HG02852 (cell line): Measurements from ENCODE around the gene ACADSB.
A peak's percentile ranks its signal among the peaks of the same experiment; 100 is the strongest.

ENCODE experiments used
- ATAC-seq: cut with Tn5 transposase; IDR thresholded peaks from one replicate; pipeline ENCODE4 v1.9.1; 2021; ENCODE audit warnings: mild to moderate bottlenecking, moderate library complexity; ENCODE audit not compliant: unreplicated experiment

The ACADSB gene

DNA sequence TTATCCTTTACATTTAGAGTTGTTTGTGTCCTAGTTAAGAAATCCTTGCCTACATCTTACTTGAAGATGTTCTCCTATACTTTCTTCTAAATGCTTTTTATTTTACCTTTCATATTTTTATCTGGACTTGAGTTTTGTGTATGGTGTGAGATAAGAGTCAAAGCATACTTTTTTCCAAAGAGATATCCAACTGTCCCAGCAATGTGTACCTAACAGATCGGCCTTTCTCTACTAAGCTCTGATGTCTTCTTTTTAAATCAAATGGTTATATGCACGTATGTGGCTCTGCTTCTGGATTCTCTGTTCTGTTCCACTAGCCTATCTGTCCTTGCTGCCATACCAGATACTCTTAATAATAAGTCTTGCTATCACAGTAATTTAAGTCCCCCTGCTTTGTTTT, 7.4 kb upstream of the ACADSB start:
- ATAC-seq: no peak

DNA sequence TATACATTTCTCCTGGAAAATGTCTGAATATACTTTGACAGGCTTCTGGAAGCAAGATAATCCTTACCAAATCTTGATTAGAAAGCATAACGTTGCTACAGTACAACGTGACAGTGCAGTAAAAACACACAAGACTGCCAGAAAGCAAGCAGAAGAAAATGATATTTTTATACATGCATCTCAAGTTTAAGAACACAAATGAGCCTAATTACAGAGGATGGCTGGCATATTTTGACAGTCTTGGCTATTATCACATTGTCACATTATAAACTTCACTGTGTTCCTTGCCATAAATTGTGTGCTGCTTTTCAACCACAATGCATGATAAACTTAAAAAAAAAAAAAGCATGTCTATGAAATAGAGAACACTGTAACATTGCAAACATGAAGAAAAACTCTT, 4.5 kb upstream of the ACADSB start:
- ATAC-seq: no peak

DNA sequence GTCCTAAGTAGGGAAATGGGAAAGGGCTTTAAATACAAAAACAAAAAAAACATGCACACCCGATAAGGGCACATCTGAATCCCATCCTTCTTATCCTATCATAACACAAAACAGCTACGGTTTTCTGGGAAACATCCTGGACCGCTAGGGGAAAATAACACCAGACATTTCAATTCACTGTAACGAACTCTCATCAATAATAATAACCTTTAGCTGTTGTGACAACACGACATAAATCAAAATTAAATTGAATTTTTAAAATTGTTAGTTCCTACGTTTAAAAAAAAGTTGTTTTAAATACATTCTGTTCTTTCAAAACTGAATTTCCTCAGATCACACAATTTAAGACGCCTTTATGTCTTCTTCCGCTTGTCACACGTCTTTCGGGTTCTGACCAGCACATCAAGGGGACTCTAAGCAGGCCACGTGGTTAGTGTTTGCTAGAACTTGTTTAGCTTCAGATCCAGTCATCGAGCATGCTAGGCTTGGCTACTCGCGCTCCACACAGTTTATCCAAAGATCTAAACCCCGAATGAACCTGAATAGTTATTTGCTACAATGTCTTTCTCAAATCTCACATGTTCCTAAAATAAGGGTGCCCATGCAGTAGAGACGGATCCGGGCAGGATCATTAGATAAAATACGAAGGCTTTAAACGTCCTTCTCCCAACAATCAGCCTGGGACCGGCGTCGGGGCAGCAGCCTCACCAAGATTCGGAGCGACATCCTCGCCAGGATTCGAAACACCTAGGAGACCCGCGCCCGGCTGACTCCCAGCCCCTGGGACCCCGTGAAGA, 1.1 kb upstream of the ACADSB start:
- ATAC-seq: peak; percentile 44

DNA sequence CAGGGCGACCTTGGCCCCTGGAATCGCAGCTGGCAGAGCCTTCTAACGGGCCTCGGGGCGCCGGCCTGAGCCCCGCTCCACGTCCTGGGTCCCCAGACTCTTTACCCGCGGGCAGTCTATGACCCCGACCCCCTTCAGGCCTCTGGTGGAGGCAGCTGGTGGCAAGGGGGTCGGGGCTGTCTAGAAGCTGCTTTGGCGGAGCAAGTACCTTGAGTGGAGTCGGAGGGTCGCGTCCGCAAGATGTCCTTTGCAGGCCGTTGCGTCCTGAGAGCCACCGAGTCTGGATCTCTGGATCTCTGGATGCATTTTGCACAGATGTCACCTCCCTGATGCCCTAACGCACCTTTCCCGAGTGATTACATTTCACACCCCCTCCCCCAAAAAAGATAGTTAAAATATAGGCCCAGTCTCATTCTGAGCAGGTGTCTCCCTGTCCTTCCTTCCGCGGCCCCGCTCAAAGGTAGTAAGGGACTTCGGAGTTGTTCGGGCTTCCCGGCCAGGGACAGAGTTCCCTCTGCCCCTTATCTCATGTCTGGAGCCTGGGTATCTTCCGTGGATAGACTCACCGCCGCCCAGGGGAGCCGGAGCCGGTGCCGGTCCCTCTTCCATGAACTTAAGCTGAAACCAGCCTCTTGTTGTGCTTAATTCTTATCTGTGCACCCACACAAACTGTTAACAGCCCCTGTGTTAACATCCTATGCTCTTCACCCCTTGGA, 457 bp downstream of the ACADSB start:
- ATAC-seq: peak; percentile 27

DNA sequence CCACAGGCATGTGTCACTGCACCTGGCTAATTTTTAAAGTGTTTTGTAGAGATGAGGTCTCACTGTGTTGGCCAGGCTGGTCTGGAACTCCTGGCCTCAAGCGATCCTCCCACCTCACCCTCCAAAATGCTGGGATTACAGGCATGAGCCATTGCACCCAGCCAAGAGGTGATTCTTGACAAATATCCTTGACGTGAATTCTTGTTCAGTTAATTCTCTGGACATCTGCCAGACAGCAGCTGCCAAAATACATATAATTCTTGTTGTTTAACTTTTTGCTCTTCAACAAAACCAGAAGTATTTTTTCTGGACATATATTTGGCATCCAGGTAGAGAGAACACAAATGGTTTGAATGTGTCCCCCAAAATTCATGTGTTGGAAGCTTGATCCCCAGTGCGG, 3.2 kb downstream of the ACADSB start:
- no peak for ATAC-seq

DNA sequence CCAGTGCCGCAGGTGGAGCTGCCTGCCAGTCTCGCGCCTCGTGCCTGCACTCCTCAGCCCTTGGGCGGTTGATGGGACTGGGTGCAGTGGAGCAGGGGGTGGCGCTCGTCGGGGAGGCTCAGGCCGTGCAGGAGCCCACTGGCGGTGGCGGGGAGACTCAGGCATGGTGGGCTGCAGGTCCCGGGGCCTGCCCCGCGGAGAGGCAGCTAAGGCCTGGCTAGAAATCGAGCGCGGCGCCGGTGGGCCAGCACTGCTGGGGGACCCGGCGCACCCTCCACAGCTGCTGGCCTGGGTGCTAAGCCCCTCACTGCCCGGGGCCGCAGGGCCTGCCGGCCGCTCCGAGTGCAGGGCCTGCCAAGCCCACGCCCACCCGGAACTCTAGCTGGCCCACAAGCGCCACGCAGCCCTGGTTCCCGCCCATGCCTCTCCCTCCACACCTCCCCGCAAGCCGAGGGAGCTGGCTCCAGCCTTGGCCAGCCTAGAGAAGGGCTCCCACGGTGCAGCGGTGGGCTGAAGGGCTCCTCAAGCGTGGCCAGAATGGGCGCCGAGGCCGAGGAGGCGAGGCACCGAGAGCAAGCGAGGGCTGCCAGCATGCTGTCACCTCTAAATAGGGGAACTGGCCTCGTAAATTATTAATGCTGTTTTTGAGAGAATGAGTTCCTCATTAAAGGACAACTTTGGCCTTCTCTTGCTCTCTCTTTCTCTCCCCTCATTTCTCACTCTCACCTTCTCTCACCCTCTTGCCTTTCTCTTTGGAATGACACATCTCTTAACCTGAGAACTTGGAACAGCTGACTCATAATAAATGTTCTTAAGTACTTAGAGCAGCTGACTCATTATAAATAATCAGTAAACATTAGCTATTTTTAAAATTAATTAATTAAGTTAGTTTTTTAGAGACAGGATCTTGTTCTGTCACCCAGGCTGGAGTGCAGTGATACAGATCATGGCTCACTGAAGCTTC, 4.9 kb downstream of the ACADSB start:
- ATAC-seq: no peak

GRCh38 chr10:123014772-123015171, 6.0 kb downstream of the ACADSB start:
- ATAC-seq: no peak

- no peak for ATAC-seq
Observed at GRCh38 chr10:123016228-123016627, 7.4 kb downstream of the ACADSB start.

DNA sequence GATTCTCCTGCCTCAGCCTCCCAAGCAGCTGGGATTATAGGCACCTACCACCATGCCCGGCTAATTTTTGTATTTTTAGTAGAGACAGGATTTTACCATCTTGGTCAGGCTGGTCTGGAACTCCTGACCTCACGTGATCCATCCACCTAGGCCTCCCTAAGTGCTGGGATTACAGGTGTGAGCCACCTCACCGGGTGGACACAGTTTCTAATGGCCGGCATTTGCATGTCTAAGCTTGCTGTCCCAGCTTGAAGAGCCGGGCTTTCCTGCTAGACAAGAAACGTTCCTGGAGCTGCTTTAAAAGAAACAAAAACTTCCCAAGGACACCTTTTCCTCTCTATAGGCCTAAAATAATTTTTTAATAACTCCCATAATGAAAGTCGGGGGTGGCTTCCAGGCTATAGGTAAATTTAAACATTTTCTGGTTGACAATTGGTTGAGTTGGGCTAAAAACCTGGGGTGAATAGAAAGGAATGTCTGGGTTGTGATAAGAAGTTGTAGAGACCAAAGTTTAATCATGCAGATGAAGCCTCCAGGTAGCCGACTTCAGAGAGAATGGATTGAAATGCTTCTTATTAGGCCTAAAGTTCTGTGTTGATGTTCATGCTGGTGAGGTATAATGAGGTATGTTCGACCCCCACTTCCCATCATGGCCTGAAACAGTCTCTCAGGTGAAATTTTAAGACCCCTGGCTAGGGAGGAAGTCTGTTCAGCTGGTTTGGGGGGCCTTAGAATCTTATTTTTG, 8.8 kb downstream of the ACADSB start:
- no peak for ATAC-seq

DNA sequence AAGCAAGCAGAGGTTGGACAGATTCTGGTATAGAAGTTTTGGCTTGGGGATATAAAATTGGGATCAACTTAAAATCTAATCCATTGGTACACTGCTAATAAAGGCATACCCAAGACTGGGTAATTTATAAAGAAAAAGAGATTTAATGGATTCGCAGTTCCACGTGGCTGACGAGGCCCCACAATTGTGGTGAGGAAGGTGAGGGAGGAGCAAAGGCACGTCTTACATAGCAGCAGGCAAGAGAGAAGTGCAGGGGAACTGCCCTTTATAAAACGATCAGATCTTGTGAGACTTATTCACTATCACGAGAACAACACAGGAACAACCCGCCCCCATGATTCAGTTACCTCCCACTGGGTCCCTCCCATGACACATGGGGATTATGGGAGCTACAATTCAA, 9.7 kb downstream of the ACADSB start:
- no peak for ATAC-seq

GRCh38 chr10:123019264-123019663, 10.5 kb downstream of the ACADSB start:
- no peak for ATAC-seq

DNA sequence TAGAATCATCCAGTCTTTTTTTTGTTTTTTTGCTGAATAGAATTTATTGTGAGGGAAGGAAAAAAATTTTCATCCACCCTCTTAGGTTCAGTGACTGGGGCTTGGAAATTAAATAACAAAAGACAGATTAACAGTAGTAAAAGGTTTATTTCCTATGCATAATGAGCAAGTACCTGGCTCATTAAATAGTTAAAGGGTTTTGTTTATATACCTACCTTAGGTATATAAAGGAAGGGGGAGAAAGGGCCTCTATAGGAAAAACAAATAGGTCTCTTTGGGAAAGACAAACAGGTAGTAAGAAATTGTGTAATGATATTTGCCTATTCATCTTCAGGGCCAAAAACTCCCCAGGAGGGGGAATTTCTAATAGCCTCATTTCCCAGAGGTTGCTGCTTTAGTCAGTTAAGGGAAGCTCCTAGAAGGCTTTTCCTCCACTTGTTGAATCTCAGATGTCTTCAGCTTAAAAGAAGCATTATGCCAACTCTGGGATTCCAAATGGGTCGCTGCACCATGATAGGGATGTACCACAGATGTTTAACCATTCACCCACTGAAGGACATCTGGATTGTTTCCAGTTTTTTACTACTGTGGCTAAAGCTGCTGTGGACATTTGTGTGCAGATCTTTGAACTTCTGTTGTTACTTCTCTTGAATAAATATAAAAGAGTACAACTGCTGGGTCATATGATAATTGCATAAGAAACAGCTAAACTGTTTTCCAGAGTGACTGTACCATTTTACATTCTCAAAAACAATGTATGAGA, 11.3 kb downstream of the ACADSB start:
- ATAC-seq: no peak

DNA sequence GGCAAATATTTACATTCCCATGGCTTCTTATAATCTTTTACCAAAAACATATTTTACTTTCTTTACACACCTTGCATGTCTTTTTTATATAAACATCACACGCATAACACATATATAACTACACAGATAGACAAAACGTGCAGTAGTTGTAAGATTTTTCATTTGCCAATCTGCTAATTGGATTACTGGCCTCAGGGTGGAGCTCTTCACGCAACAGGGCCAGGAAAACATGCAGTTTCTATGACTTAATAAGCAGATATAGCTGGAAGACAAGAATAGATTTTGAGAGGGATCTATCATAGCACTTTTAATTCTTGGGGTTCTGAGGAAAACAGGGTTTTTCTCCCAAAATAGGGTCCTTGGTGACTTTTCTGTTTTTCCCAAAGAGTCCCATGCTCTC, 12.7 kb downstream of the ACADSB start:
- ATAC-seq: no peak

DNA sequence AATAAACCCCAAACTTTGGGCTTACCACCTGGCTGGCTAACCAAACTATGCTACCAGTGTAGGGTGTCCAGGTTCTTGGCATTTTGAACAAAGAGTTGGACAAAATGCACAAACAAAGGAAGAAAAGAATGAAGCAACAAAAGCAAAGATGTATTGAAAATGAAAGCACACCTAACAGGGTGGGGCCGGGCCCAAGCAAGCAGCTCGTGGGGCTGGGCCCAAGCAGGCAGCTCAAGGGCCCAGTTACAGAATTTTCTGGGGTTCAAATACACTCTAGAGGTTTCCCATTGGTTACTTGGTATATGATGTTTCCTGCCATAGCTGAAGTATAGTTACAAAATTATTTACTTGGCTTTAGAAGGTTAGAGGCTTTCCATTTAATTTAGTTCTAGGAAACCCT, 15.7 kb downstream of the ACADSB start:
- ATAC-seq: no peak

GRCh38 chr10:123026302-123026701, 17.5 kb downstream of the ACADSB start:
- no peak for ATAC-seq

DNA sequence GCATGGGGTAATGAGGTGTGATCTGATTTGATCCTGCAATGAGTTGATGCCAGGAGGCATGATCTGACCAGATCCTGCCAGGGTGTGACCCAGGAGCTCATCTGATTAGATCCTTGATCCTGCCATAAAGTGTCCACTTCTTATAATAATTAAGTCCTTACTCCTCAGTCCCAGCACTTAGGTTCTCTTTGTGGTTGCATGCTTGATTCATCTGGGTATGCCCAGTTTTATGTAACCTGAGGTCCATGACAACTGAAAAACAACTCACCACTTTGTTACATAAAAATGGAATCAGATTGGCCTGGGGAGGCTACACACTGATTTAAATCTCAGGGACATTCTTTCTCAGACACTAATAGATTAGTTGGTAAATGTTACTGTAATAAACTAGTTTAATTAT, 19.1 kb downstream of the ACADSB start:
- no peak for ATAC-seq

GRCh38 chr10:123031124-123031523, 22.3 kb downstream of the ACADSB start:
- no peak for ATAC-seq

- no peak for ATAC-seq
Observed at GRCh38 chr10:123034332-123034731, 25.5 kb downstream of the ACADSB start.

DNA sequence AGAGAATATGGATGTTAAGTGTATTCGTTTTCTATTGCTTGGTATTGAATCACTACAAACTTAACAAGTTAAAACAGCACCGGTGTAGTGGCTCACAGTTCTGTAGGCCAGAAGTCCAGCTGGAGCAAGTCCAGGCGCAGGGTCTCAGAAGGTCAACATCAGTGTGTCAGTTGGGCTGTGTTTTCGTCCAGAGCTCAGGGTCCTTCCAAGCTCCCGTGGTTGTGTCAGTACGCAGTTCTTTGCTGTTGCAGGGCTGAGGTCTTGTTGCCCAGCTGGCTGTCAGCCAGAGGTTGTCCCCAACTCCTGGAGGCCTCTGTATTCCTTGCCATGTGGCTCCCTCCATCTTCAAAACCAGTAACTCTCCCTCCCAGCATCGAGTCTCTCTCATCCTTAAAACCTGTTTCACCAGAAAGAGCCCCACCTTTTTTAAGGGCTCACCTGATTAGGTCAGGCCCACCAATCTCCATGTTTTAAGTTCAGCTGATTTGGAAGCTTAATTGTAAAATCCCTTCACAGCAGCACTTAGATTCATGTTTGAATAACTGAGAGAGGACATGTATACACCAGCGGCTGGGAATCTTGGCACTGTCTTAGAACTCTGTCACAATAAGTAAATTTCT, 26.8 kb downstream of the ACADSB start:
- no peak for ATAC-seq
